Vagina (tissue), 2 donors: ENCODE results near the gene CHST11.

Experiments
- CTCF ChIP-seq, 3 experiments: fragments of 450-650 bp in 2 of 3; fragments of 200-600 bp in 1 of 3; sonication (generic) in 1 of 3; IDR thresholded peaks; one replicate each; pipeline ENCODE4 v1.5.1; 2017 to 2019; ENCODE audit warnings: antibody characterized with exemption in 3 of 3, mild to moderate bottlenecking in 2 of 3, moderate library complexity in 2 of 3
- POLR2A ChIP-seq, 2 donors: fragments of 450-650 bp; IDR thresholded peaks; one replicate each; pipeline ENCODE4 v1.6.1; 2017; ENCODE audit warnings: antibody characterized with exemption in 2 of 2, mild to moderate bottlenecking in 2 of 2, moderate library complexity in 2 of 2

DNA sequence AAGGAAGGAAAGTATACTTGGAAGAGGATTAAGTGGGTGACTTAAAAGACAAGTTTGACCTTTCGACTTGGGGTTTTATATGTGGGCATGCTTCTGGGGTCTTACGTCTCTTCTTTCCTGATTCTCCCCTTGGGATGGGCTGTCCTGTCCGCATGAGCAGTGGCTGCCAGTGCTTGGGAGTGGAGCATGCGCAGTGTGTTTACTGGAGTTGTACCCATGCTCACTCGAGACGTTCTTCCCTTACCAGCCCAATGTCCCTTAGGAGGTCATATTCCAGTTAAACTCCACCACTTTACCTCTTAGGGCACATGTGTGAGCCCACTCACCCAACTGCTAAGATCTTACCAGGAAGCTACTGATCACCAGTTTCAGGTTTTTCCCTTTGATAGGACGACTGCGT lies 20.0 kb upstream of the CHST11 start:
- no peak for TF ChIP-seq CTCF (IDR thresholded peaks at IDR 0.05)
- TF ChIP-seq POLR2A (IDR thresholded peaks at IDR 0.05) = no peak
